Adrenal gland (tissue), 12 donors: Measurements from ENCODE around the gene LRRTM2. TPM values are rescaled to one million over a fixed set of nuclear protein-coding genes. Genes with fewer than 3 reads are reported as not detected.

Experiments
- DNase-seq, 7 donors: peaks; one replicate each; pipeline ENCODE4 v3.0.0-alpha.2; 2019 to 2020
- H3K27ac ChIP-seq, 5 donors: fragments of 200-600 bp; sonication (generic) in 4 of 5; 1 replicate in 3 of 5; 2 replicates in 2 of 5; pipeline versions ENCODE4 v1.5.1 to v1.8.0; 2016 to 2020; ENCODE audit warnings: mild to moderate bottlenecking in 1 of 5
- H3K27me3 ChIP-seq: fragments of 200-600 bp; 2 replicates; pipeline ENCODE4 v1.8.0; 2021
- H3K36me3 ChIP-seq, 2 donors: fragments of 200-600 bp; replicated peaks in 1 of 2; 1 replicate in 1 of 2; 2 replicates in 1 of 2; pipeline versions ENCODE4 v1.5.1 to v1.8.0; 2018 to 2022
- H3K4me1 ChIP-seq, 2 donors: fragments of 200-600 bp; replicated peaks in 1 of 2; 1 replicate in 1 of 2; 2 replicates in 1 of 2; pipeline versions ENCODE4 v1.5.1 to v1.8.0; 2018 to 2021
- H3K4me3 ChIP-seq, 4 donors: fragments of 200-600 bp; sonication (generic) in 3 of 4; one replicate each; pipeline ENCODE4 v1.5.1; 2016 to 2018
- H3K9me3 ChIP-seq, 3 donors: fragments of 200-600 bp; sonication (generic) in 1 of 3; replicated peaks in 1 of 3; 1 replicate in 2 of 3; 2 replicates in 1 of 3; pipeline versions ENCODE4 v1.5.1 to v1.8.0; 2016 to 2021
- CTCF ChIP-seq, 6 experiments: fragments of 450-650 bp in 4 of 6; fragments of 200-600 bp in 2 of 6; sonication (generic) in 1 of 6; IDR thresholded peaks; 1 replicate in 5 of 6; 2 replicates in 1 of 6; pipeline versions ENCODE4 v1.5.1 to v1.8.0; 2016 to 2021; ENCODE audit warnings: antibody characterized with exemption in 6 of 6, mild to moderate bottlenecking in 2 of 6, moderate library complexity in 1 of 6
- POLR2A ChIP-seq, 2 donors: fragments of 450-650 bp; IDR thresholded peaks; one replicate each; pipeline ENCODE4 v1.6.1; 2017; ENCODE audit warnings: antibody characterized with exemption in 2 of 2, mild to moderate bottlenecking in 2 of 2, moderate library complexity in 1 of 2
- WGBS, 4 donors: extraction: QIAGEN DNeasy Blood & Tissue Kit in 2 of 4; methylation state at CpG; one replicate each; pipeline versions ENCODE4 v1.1.5 to v1.1.7; 2013 to 2017; 5-methylcytosine and 5-hydroxymethylcytosine counted together
- intact Hi-C, 2 donors: fragments of 100-400 bp; cut with DNase I; formaldehyde crosslinking; loops; one replicate each; pipeline versions ENCODE4 v1.14.1 to v1.15.0; 2022 to 2023
- polyA plus RNA-seq, 3 donors: library from polyadenylated mRNA; stranded (reverse); fragments of 200-250 nt in 2 of 3; fragments of 350-450 nt in 1 of 3; fragmentation: Illumina TruSeq in 1 of 3; extraction: RNeasy Lipid Tissue Mini Kit (QIAGEN cat#74804) in 1 of 3; gene quantifications; one replicate each; pipeline ENCODE4 v1.2.3, GENCODE V29; 2013 to 2014
- total RNA-seq, 9 donors: library from RNA; depleted of rRNA in 4 of 9; stranded (reverse); fragments of >200 nt in 4 of 9; fragments of 120-200 nt in 1 of 9; fragmentation: NEBNext Ultra II Directional in 1 of 9; extraction: Animal tissue kit (Norgen Biotek cat#: 25700) in 1 of 9; gene quantifications; one replicate each; pipeline versions ENCODE4 v1.1.0 to v1.2.4, GENCODE V29; 2013 to 2023
- donor health status: healthy with polysubstance abuse.
- donor health status: Bipolar disorder and iron deficiency.
- donor health status: DM: yes; HTN: yes; CAD: no.
- donor health status: DM: no; HTN: no; CAD: no.
- donor health status: DM: no; HTN: no; CAD: no.
- donor health status: DM: yes; HTN: yes; CAD: no.

LRRTM2 gene
- total and polyA plus RNA-seq, 12 donors: 0.07 to 1.6 (median 0.86) TPM; not detected in 3

- Histone ChIP-seq H3K36me3 (no peaks in the 10 kb centered on the region), H3K27me3 (no peaks in the 10 kb centered on the region), H3K9me3 (no peaks in the 10 kb centered on the region), H3K4me1 (peaks cover 8 to 34% of the 10 kb centered on the region in 2 donors), H3K27ac (no peak overlapping the region), H3K4me3 (no peak overlapping the region)
- no peak for DNase-seq
- WGBS, 4 donors: 20 to 46% (median 37%) methylated on average over 2 of the region's 2 CpGs
- TF ChIP-seq POLR2A (IDR thresholded peaks at IDR 0.05) (no peak), CTCF (IDR thresholded peaks at IDR 0.05) (no peak)
- intact Hi-C loops: no loop called here
Measured at GRCh38 chr5:138850865-138851435, 24.2 kb downstream of the LRRTM2 start.

GRCh38 chr5:138849882-138850281 lies 25.3 kb downstream of the LRRTM2 start:
- WGBS, 4 donors: 73 to 84% (median 77%) methylated on average over 1 of the region's 1 CpG
- intact Hi-C loops: no loop called here
- TF ChIP-seq POLR2A (IDR thresholded peaks at IDR 0.05): no peak
- no peak for TF ChIP-seq CTCF (IDR thresholded peaks at IDR 0.05)
- DNase-seq: no peak
- no peaks in the 10 kb centered on the region for H3K9me3 ChIP-seq
- H3K4me3 ChIP-seq: no peak overlapping the region
- H3K36me3 ChIP-seq: no peaks in the 10 kb centered on the region
- peaks cover 15 to 41% of the 10 kb centered on the region in 2 donors for H3K4me1 ChIP-seq
- peak overlapping the region in 1 of 5 donors; percentile 59 for H3K27ac ChIP-seq
- no peaks in the 10 kb centered on the region for H3K27me3 ChIP-seq

- no peak for TF ChIP-seq CTCF (IDR thresholded peaks at IDR 0.05)
- no peak for TF ChIP-seq POLR2A (IDR thresholded peaks at IDR 0.05)
- no peaks in the 10 kb centered on the region for H3K36me3 ChIP-seq
- H3K9me3 ChIP-seq: no peaks in the 10 kb centered on the region
- no peaks in the 10 kb centered on the region for H3K27me3 ChIP-seq
- H3K4me1 ChIP-seq: peaks cover 19 to 45% of the 10 kb centered on the region in 2 donors
- 11 to 41% (median 26%) methylated on average over 3 of the region's 3 CpGs for WGBS, 4 donors
- H3K4me3 ChIP-seq: no peak overlapping the region
- intact Hi-C loops: no loop called here
- H3K27ac ChIP-seq: peak overlapping the region in 3 of 5 donors; percentile 5 to 59 (median 12)
- DNase-seq: peak in 6 of 7 donors; percentile 26 to 73 (median 64)
Measured at GRCh38 chr5:138849439-138849838, 25.7 kb downstream of the LRRTM2 start.

GRCh38 chr5:138844812-138845513 lies 30.2 kb downstream of the LRRTM2 start:
- no peak for DNase-seq
- TF ChIP-seq CTCF (IDR thresholded peaks at IDR 0.05) (no peak), POLR2A (IDR thresholded peaks at IDR 0.05) (no peak)
- 24 to 49% (median 35%) methylated on average over 6 of the region's 6 CpGs for WGBS, 4 donors
- intact Hi-C loops: no loop called here
- peak overlapping the region; percentile 29 to 73 (median 55) for H3K27ac ChIP-seq
- H3K36me3 ChIP-seq: no peaks in the 10 kb centered on the region
- no peaks in the 10 kb centered on the region for H3K27me3 ChIP-seq
- peaks cover 38 to 65% of the 10 kb centered on the region in 2 donors for H3K4me1 ChIP-seq
- no peaks in the 10 kb centered on the region for H3K9me3 ChIP-seq
- no peak overlapping the region for H3K4me3 ChIP-seq
